ENCODE data around the gene TXNL1. TPM values are rescaled to one million over a fixed set of nuclear protein-coding genes. Genes with fewer than 3 reads are reported as not detected.

Gene TXNL1
- total RNA-seq: 58.5 and 63.5 TPM in 2 replicates

GRCh38 chr18:56638232-56639103 is at the start of gene TXNL1:
TSS of gene TXNL1 (minus strand) at chr18:56638592. CDS start at chr18:56638440, 152 bp downstream.

DNA sequence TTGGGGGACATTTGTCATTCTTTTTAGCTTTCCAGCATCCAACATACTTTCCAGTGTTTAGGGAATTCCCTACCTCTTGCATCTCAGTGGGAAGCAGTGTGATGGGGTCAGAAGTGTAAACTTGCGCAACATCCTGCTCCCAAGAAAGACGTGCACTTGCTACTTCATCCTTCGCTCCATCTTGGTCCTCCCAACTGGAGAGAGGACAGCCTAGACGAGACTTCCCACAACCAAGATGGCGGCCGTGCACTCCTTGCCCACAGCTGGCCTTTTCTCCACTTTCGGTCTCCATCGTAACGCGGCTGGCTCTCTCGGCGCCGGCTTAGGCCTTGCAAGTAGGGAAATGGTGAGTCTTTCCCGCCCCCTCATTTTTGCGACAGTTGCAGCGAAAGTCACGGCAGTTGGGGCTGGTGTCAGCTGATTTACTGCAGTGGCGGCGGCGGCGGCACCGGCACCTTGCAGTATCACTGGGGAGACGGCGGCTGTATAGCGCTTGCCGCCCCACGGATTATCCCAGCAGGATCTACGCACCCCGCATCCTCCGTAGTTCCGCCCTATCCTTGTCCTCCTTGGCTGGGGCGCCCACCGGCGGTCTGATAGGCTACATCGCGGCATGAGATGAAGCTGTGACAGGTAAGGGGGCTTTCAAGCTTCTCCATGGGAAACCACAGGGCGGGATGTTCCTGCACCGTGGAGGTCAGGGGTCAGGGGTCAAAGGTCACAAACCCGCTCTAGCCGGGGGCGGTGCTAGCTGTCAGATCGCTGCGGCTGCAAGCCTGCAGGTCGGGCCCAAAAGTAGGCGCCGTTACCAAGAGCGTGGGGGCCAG is 12.8 kb upstream of the TXNL1 start, which contains the start of gene WDR7:
WDR7 (plus strand) TSS at position 416 of the 827 bp plus-strand sequence. CDS start 21,157 bp downstream, outside the sequence.

Other genes with a start within 250 kb of the TXNL1 start
- 6.8 and 6.9 TPM in 2 replicates for gene WDR7, start 12.8 kb upstream of the TXNL1 start, total RNA-seq

Measured in bronchus fibroblast of lung (primary cell).